CD4-positive, alpha-beta T cell treated with Interleukin-1 beta for 1 hour (primary cell): ENCODE data around the gene MINPP1.
"Not testable (repeated sequence)": the region's sequence is repeated elsewhere in the genome, so short reads cannot be mapped to it uniquely, and the experiment has no call there.

Experiments used
- DNase-seq, 2 donors: peaks; one replicate each; pipeline ENCODE4 v3.0.0-alpha.2; 2020 to 2022

The MINPP1 gene

GRCh38 chr10:87578160-87578841 is 73.6 kb downstream of the MINPP1 start:
- DNase-seq = no peak

DNA sequence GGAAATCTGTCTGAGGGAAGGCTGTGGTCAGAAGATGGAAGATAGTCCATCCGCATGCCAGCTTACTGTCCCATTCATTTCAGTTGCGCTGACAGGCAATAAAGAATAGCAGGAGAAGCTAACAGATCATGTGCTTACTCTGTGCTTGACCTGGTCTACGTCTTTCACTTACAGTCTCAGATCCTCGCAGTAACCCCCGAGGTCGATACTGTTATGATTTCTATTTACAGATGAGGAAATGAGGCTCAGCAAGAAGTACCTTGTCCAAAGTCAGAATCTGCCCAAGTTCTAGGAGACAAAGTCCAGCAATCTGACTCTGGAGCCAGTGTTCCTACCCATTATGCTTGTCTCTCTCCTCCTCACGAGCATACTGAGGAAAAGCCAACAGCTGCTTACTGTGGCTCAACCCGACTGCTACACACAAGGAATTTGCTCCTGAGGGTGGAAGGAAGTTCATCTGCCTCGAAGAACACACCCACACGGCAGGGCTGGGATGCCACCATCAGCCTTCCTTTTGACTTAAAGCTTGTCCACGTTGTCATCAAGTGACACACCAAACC is 74.2 kb downstream of the MINPP1 start:
- DNase-seq = no peak

- no peak for DNase-seq
Measured at GRCh38 chr10:87579563-87579962, 74.9 kb downstream of the MINPP1 start.

- no peak for DNase-seq
Measured at GRCh38 chr10:87580016-87580415, 75.3 kb downstream of the MINPP1 start.

- DNase-seq = no peak
Measured at GRCh38 chr10:87585565-87586514, 81.1 kb downstream of the MINPP1 start.

- no peak for DNase-seq
Measured at GRCh38 chr10:87589645-87590051, 85.0 kb downstream of the MINPP1 start.

- no peak for DNase-seq
Measured at GRCh38 chr10:87590705-87591588, 86.3 kb downstream of the MINPP1 start.

DNA sequence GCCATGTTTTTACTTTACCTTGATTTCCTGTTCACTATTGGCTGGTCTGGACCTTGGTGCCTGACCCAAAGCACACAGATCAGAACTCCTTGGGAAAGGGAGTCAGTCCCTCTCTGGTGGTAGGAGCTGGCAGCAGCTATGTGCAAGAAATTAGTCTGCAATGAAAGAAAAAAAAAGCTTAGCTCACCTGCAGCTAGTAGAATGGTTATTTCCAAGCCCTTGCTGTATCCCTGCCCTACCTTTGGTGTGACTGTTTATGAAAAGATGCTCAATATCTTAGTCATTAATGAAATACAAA is 86.8 kb downstream of the MINPP1 start:
- no peak for DNase-seq

GRCh38 chr10:87592920-87593319 is 88.2 kb downstream of the MINPP1 start:
- not testable (repeated sequence) for DNase-seq

DNA sequence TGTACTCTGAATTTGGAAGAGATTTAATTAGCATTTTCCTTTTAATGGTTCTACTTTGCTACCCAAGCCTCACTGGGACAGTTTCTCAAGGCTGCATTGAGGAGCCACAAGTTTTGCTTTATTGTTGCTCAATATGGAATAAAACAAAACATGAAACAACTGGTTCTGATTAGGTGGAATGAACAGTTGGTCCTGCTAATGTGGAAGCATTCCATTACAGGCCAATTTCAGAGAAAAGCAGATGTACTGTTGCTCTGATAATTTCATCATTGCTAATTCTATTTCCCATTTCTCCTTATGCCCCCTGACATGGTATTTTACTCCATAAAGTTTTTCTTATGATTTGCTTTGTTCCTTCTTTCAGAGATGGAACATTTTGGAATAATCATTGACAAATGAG is 89.0 kb downstream of the MINPP1 start:
- no peak for DNase-seq

GRCh38 chr10:87594181-87594580 is 89.5 kb downstream of the MINPP1 start:
- no peak for DNase-seq

- DNase-seq = no peak
Measured at GRCh38 chr10:87594864-87595263, 90.2 kb downstream of the MINPP1 start.

- no peak for DNase-seq
Measured at GRCh38 chr10:87596351-87596750, 91.7 kb downstream of the MINPP1 start.

- DNase-seq = no peak
Measured at GRCh38 chr10:87598700-87599099, 94.0 kb downstream of the MINPP1 start.

DNA sequence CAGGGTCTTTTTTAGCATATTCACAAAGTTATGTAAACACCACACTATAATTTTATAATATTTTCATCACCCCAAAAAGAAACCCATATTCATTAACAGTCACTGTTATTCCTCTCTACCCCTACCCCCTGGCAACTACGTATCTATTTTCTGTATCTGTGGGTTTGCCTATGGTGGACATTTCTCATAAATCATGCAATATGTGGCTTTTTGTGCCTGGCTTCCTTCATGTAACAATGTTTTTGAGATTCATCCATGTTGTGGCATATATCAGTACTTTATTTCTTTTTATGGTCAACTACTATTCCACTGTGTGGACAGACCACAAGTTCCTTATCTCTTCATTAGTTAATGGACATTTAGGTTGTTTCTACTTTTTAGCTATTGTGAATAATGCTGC is 95.9 kb downstream of the MINPP1 start:
- DNase-seq = no peak
